ENCODE data around the gene GTPBP6.
"Not testable (repeated sequence)": the region's sequence is repeated elsewhere in the genome, so short reads cannot be mapped to it uniquely, and the experiment has no call there.

The GTPBP6 gene

DNA sequence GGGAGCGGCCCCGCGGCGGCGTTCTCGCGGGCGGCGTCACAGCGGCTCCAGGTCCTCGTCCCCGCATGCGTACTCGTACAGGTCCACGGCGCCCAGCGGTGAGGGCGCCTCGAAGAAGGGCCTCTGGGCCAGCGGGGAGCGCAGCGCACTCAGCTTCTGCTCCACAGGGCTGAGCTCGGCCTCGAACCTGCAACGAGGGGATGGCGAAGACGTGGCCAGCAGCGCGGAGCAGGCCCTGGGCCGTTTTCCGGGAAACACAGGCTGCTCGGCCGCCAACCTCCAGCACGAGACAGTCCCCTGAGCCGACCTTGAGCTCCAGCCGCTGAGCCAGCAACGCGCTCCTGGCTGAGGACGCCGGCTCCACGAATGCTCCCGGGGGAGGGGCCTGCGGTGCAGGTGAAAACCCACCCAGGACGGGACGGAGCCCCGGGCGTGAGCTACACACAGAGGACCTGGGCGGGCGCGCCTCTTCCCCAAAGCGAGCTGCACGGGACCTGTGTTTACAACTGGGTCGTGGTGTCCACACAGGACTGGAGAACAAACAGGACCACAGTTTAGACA lies 15.8 kb upstream of the GTPBP6 start:
- DNase-seq, result no peak

DNA sequence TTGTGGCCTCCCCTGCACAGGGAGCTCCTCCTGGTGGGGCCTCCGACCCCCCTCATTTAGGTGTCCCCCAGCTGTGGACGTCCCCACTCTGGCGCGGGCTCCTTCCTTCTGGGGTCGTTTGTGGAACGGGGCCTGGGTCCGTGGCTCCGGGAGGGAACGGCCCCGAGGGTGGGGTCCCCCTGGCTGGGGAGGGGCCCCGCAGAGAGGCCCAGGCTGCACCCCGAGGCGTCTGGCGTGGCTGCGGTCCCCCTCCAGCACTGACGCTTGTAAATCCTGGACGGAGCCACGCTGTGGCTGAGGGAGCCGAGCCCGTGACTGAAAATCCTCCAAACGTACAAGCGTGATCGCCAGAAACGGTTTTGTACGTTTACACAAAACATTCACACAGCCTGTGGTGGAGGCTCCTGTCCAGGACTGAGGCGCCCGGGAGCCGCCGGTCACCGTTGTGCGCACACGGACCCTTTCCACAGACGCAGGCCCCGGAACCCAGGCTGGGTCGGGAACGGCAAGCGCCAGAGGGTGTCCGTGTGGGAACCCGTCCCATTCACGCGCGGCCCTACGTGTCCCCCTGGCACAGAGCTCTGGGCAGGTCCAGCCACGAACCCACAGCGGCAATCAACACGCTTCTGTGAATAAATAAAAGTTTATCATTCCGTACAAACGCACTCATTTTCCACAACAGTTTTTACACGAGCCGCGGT lies 15.2 kb upstream of the GTPBP6 start:
- DNase-seq, result no peak

DNA sequence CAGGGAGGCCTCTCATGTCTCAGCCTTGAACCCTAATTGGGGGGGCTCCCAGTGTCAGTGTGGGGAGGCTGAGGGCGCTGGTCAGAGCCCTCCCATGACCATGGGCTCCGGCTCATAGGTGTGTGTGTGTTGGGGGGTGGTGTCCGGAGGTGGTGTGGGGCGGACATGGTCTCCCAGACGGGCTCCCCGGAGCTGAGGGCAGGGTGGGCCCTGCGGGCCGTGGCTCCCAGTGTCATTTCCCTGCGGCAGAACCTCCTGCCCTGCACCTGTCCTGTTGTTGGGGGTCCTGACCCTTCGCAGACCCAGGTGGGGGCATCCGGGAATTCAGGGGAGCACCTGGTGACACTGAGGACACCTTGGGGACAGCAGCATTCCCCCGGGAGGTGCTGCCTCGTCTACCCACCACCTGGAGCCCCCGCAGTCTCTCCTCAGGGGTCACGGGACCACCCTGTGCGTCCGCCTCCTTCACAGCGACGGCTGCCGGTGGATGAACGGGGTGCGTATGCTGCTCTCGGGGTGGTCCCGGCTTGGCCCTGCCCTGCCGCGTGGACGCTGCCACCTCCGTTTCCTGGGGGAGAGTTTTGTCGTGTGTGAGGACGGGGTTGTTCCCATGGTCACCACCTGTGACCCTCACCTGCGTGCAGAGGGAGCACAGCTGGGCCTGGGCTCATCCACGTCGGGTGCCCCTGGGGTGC lies 14.5 kb upstream of the GTPBP6 start:
- no peak for DNase-seq

DNA sequence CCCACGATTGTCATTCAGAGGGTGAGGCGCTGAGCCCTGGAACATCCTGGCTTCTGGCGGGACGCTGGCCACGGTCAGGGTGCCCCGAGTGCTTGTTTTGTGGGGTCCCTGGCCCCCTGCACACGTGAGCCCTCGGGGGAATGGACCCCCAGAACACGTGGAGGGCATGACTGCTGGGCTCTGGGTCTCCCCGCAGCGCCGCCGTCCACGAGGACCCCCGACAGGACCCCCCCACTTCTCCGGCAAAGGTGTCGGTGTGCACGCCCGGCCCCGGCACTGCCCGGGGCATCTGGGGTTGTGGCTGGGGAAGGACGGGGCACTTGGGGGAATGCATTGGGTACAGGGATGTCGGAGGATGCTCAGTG lies 13.9 kb upstream of the GTPBP6 start:
- DNase-seq, result no peak

DNA sequence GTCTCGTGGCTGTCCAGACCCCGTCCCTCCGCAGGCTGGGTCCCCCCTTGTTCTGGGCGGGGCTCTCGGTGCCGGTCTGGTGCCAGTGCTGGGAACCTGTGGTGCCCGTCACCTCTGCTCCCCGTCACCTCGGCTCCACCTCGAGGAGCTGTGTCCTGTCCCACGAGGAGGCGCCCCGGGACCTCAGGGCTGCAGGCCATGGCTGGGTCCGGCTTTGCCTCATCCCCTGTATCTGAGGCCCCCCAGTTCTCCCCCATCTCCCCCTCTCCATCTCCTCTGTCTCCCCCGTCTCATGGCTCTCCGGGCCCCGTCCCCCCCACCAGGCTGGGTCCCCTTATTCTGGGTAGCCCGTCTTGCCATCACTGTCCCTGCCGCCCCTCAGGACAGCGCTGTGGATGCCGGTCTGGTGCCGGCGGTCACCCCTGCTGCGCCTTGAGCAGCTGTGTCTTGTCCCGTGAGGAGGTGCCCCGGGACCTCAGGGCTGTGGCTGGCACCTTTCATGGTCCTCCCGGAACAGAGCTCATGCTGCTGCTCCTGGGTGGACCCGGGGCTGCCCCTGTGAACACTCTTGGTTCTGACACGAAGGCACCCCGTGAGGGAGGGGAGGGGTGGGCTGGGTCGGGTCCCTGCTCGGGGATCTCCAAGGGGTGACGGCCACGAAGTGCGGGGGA lies 13.4 kb upstream of the GTPBP6 start:
- no peak for DNase-seq

DNA sequence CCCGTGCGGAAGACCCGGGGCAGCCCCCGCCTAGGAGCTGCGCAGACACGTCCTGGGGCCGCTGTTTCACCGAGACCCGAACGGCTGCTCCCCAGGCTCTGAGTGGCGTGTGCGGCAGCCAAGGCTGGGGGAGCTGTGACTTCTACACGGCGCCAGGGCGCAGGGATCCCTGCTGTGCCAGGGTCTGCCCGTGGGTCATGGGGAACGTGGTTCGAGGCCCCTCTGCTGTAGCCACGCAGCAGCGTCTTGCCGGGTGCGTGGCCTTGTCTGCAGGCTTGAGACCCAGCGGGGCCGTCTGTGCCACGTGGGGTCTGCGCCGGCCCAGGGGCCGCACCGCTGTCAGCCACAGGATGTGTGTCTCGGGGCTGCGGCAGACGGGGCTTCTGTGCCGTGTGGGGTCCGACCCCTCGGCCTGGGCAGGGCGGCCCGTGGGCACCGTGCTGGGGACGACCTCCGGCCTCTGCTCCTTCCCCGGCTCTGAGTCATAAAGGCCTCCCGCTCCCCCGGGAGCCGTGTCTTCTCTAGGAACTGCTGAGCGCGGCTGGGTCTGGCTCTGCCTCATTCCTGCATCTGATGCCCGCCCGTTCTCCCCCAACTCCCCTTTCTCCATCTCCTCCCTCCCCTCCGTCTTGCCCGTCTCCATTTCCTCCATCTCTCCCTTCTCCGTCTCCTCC lies 12.7 kb upstream of the GTPBP6 start:
- DNase-seq, result peak; percentile 30

DNA sequence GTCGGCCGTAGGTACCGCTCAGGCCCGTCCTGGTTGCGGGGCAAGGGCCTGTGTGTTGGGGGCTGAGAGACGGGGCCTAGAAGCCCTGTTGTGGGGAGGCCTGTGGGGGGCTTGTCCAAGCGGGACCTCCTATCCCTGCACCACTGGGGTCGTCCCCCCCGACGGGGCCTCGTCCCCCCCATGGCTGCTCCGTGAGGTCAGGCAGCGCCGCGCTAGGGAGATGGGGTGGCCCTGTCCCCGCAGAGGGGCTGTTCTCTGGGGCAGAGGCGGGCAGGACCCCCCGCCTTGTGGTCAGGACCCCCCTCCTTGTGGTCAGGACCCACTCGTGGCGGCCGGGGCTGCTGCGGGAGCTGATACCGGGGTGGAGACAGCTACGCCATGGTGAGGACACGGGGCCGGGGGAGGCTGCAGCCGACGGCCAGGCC lies 12.1 kb upstream of the GTPBP6 start:
- DNase-seq, result no peak

DNA sequence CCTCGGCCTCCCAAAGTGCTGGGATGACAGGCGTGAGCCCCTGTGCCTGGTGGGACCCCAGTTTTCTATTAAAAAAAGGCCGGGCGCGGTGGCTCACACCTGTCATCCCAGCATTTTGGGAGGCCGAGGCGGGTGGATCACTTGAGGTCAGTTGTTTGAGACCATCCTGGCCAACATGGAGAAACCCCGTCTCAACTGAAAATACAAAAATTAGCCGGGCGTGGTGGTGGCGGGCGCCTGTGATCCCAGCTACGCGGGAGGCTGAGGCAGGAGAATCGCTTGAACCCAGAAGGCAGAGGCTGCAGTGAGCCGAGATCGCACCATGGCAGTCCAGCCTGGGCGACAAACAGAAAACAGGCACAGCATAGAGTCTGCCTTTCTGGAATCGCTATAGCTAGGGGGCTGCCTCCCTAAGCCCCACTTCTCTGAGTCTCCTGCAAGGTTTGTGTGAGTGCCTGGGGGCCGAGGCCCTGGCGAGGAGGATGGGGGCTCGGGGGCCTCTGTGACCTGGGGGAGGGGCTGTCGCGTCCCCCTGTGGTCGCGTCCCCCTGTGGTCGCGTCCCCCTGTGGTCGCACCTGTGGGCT lies 11.6 kb upstream of the GTPBP6 start:
- DNase-seq, result not testable (repeated sequence)

DNA sequence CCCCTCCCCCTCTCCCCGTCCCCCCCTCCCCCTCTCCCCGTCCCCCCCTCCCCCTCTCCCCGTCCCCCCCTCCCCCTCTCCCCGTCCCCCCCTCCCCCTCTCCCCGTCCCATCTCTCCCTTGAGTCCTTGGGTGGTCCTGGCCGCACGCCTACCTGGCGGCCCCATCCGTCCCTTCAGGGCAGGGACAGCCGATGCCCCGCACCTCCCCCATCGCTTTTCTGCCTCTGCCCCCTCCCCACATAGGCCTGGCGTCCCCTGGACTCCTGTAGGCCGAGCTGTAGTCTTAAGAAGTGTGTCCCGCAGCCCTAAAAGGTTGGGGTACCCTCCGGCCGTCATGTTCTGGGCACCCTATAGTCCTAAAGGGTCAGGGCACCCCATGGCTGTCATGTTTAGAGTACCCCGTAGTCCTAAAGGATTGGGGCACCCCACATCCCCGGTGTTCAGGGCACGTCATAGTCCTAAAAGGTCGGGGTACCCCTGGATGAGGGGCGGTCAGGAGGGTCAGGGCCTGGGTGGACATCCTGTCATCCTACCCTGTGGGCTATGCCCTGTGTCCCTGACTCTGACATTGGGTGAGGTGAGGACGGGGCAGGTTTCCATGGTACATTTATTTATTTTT lies 10.8 kb upstream of the GTPBP6 start:
- DNase-seq, result no peak

DNA sequence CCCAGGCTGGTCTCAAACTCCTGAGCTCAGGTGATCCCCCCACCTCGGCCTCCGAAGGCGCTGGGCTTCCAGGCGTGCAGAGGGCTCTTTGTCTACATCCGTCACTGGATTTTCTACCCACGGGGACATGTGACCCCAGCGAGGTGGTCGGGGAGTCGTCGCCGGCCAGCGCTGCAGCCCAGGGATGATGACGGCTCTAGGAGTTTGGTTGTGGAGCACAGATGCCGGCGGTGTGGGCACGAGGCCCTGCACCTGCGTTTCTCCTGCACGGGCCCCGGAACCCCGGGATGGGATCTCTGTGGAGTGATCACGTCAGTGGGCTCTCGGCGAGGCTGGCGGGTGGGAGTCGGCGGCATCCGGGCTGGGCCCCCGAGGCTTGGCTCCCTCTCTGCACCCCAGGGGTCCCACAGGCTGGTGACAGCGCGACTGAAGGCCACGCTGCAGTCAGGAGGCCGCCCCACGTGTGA lies 9.1 kb upstream of the GTPBP6 start:
- no peak for DNase-seq

DNA sequence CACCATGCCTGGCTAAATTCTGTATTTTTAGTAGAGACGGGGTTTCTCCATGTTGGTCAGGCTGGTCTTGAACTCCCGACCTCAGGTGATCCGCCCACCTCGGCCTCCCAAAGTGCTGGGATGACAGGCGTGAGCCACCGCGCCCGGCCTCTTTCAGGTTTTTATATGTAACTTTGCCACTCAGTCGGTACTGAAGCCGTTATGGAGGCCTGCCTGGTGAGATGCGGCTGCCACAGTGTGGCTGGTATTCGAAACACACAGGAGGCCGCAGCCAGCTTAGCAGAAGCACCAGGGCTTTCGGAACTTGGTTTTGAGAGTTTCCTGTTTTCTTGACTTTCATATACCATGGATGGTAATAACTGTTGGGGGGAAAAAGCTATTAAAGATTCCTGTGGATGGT lies 6.1 kb upstream of the GTPBP6 start:
- not testable (repeated sequence) for DNase-seq

DNA sequence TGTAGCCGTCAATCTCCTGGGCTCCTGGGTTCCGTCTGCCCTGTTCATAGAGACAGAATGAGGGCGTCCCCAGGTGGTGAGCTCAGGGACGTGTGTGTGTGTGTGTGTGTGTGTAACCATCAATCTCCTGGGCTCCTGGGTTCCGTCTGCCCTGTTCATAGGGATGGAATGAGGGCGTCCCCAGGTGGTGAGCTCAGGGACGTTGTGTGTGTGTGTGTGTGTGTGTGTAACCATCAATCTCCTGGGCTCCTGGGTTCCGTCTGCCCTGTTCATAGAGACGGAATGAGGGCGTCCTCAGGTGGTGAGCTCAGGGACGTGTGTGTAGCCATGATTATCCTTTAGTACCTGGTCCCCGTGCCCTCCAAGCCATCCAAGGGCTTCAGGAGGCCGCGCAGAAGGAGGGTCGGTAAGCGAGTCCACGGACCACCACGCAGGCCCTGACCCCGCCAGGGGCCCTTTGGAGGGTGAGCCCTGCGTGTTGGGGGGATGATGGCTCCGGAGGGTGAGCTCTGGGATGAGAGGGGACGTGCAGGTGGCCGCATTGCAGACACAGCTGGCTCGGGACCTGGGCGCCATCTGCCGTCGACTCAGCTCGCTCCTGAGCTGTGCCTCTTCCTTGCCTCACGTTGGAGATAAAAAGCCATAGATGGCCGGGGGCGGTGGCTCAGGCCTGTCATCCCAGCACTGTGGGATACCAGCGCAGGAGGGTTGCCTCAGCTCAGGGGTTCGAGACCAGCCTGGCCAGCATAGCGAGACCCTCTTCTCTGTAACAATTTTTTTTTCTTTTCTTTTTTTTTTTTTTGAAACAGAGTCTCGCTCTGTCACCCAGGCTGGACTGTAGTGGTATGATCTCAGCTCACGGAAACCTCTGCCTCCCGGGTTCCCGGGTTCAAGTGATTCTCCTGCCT lies 5.4 kb upstream of the GTPBP6 start:
- no peak for DNase-seq

DNA sequence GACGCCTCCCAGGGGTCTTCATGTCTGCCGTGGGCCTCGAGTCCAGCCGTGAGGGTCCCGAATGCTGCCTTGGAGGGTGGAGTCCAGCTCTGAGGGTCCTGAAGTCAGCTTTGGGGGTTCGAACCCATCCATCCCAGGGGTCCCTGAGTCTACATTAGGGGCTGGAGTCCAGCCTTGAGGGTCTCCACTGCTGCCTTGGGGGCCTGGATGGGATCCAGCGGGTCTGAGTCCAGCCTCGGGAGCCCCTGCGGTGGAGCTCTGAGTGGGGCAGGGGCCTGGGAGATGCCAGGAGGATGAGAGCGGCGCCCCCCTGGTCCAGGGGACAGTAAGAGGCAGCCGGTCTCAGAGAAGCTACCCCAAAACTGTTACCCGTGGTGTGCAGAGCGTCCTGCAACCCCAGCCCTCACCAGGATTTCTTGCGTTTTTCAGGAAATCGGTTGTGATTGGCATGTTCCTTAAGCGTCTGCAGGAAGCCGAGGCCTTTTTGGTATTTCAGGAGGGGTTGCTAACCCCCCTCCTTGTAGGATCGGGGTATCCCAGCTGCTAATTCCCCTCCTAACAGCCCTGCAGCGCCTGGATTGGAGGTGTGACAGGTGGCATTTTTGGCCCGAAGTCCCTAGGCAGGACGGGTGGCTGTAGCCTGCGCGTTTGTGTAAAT lies 1.7 kb upstream of the GTPBP6 start:
- DNase-seq, result no peak

DNA sequence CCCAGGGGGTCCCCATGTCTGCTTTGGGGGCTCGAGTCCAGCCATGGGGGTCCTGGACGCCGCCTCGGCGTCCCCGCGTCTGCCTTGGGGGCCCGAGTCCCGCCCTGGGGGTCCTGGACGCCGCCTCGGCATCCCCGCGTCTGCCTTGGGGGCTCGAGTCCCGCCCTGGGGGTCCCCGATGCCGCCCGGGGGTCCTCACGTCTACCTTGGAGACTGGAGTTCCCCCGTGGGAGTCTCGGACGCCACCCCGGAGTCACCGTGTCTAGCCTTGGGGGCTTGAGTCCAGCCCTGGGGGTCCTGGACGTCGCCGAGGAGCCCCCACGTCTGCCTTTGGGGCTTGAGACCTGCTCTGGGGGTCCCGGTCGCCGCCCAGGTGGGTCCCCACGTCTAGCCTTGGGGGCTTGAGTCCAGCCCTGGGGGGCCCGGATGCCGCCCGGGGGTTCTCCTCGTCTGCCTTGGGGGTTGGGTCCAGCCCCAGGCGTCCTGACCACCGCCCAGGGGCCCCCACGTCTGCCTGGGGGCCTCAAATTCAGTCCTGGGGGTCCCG lies 1.1 kb upstream of the GTPBP6 start:
- no peak for DNase-seq

DNA sequence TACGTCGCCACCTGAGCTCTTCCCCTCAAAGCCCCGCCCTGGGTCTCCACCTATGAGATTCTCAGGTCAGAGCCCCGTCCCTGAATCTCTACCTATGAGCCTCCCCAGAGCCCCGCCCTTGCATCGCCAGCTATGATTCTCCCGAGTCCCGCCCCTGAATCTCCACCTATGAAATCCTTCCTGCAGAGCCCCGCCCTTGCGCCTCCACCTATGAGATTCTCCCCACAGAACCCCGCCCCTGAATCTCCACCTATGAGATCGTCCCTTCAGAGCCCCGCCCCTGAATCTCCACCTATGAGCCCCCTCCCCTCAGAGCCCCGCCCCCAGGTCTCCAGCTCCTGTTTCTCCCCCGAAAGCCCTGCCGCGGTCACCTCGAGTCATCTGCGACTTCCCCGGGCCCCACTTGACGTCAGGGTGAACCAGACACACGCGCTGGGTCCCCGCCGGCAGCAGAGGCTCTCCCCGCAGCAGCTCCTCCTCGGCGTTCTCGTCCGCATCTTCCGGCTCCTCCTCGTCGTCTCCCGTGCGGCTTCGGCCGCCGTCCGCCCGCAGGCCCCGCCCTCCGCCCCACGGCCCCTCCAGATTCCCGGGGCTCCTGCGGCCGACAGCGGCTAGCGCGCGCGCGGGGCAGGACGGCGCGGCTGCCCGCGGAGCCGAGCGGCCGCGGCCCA lies 393 bp downstream of the GTPBP6 start:
- no peak for DNase-seq

DNA sequence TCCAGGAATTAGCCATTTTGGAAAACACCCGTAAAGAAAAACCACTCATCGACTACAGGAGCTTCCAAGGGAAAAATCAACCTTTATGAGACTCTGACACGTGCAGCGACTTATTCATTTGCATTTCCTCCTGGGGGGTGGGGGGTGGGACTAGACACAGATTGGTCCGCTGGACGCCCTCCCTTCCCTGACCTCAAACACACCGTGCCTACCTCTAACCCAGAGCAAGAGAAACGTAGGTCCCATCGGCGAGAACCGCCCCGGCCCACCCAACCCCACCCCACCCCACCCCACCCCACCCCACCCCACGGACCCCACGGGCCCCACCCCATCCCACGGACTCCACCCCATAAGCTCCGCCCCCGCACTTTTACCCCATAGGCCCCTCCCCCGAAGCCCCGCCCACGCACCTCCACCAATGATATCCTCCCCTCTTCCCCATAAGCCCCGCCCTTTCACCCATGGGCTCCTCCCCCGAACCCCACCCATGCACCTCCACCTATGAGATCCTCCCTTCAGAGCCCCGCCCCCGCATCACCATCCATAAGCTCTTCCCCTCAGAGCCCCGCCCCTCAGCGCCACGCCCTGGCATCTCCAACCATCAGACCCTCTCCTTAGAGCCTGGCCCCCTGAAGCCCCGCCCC lies 1.1 kb downstream of the GTPBP6 start:
- no peak for DNase-seq

DNA sequence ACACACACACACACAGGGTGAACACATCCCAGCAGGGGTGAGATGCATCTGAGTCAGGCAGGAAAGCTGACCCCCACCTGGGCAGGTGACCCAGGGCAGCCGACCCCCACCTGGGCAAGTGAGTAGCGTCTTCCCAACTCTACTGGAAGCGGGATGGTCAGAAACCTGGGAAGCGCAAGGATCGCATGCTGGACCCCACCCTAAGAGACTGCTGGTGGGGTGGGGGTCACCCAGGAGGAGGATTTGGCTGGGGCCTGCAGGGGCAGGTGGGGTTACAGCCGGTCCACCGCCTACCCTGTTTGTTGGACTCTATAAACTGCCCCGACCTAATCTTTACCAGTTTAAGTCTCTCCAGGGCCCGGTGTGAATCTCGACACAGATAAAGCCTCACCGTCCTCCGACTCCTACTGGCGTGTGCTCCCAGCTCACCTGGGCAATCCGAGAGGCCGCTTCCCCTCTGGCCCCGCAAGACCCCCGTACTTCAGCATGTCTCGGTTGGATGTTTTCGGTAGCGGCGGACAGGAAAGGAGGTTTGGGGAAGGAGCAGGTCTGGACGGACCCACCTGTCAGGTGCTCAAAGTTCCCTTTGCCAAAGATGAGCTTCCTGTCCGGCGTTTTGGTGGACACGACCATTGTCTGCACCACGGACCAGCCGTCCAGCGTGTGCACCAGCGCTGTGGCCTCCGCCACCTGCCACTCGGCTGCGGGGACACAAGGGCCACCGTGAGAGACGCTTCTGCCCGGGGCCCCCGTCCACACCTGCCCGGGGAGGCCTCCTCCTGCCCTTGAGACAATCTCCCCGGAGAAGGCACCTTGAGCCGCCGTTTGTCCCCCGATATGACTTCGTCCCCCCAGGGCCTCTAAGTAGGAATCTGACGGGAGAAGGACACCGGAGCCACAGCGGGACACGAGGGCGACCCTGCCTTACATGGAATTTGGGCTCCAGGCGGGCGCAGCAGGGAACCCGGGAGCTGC lies 2.0 kb downstream of the GTPBP6 start:
- DNase-seq, result no peak

All from NCI-H69 (cell line).